ENCODE results near the gene ATP6V0A1. TPM values are rescaled to one million over a fixed set of nuclear protein-coding genes. Genes with fewer than 3 reads are reported as not detected.

ATP6V0A1 gene
- total RNA-seq, 1 experiment from 2014 or later: 54.6 TPM

DNA sequence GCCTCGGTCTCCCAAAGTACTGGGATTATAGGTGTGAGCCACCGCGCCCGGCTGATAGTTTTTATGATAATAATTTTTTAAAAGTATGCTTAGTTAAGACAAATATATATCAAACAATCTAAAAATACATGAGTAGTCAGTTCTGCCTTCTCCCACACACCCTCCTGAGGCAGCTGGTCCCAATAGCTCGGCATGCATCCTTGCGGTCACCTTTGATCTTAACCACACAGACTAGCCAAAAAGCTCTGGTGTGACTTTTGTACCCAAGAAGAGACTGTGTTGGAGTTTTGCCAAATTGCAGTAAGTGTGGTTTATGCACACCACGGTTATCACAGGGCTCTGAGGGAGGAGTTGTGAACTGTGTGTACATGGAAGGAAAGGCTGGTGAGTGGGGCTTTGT, 25.6 kb downstream of the ATP6V0A1 start:
- no TSS peak for BruUV-seq (replicated peaks)
- Histone ChIP-seq H3K4me1 (ENCODE audit: insufficient read depth, low read length, poor library complexity, severe bottlenecking) (no peaks in the 10 kb centered on the region), H3K27ac (ENCODE audit: low read depth, low read length, poor library complexity, severe bottlenecking) (no peak overlapping the region), H3K27me3 (replicated peaks; ENCODE audit: insufficient read depth, low read depth, low read length, poor library complexity) (no peaks in the 10 kb centered on the region), H3K9me3 (ENCODE audit: low read depth, low read length, poor library complexity, severe bottlenecking) (no peaks in the 10 kb centered on the region), H3K4me3 (ENCODE audit: low read depth, low read length, poor library complexity, severe bottlenecking) (no peak overlapping the region), H3K36me3 (ENCODE audit: insufficient read depth, low read length, poor library complexity, severe bottlenecking) (peaks cover 5% of the 10 kb centered on the region)
- TF ChIP-seq, protein P1, sequence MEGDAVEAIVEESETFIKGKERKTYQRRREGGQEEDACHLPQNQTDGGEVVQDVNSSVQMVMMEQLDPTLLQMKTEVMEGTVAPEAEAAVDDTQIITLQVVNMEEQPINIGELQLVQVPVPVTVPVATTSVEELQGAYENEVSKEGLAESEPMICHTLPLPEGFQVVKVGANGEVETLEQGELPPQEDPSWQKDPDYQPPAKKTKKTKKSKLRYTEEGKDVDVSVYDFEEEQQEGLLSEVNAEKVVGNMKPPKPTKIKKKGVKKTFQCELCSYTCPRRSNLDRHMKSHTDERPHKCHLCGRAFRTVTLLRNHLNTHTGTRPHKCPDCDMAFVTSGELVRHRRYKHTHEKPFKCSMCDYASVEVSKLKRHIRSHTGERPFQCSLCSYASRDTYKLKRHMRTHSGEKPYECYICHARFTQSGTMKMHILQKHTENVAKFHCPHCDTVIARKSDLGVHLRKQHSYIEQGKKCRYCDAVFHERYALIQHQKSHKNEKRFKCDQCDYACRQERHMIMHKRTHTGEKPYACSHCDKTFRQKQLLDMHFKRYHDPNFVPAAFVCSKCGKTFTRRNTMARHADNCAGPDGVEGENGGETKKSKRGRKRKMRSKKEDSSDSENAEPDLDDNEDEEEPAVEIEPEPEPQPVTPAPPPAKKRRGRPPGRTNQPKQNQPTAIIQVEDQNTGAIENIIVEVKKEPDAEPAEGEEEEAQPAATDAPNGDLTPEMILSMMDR (conservative IDR thresholded peaks at IDR 0.05; ENCODE audit: low read depth, low read length): no peak
- TF ChIP-seq EZH2 (IDR thresholded peaks at IDR 0.05; ENCODE audit: borderline replicate concordance, low read depth, low read length, poor library complexity, severe bottlenecking): no peak
- CTCF ChIA-PET: no interaction called here
- intact Hi-C loops (cut with micrococcal nuclease; ENCODE audit: unreplicated experiment): no loop called here
- no peak for DNase-seq (ENCODE audit: low spot score)
- POLR2A ChIA-PET (ENCODE audit: low non-redundant PET): no interaction called here

DNA sequence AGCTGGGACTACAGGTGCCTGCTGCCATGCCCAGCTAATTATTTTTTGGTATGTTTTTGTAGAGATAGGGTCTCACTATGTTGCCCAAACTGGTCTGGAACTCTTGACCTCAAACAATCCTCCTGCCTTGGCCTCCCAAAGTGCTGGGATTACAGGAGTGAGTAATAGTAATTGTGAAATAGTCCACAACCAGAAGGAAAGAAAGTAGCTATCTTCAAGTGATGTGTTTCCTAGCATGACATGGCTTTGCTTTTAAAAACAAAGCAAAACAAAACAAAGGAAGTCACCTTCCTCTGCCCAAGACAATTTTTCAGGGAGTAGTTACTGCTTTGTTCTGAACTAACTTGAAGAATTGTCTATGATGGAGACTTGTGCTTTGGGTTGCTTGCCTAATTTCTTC, 27.0 kb downstream of the ATP6V0A1 start:
- TF ChIP-seq, protein P1 (conservative IDR thresholded peaks at IDR 0.05; ENCODE audit: low read depth, low read length): no peak
- Histone ChIP-seq H3K27ac (ENCODE audit: low read depth, low read length, poor library complexity, severe bottlenecking) (no peak overlapping the region), H3K4me3 (ENCODE audit: low read depth, low read length, poor library complexity, severe bottlenecking) (no peak overlapping the region), H3K4me1 (ENCODE audit: insufficient read depth, low read length, poor library complexity, severe bottlenecking) (no peaks in the 10 kb centered on the region), H3K9me3 (ENCODE audit: low read depth, low read length, poor library complexity, severe bottlenecking) (no peaks in the 10 kb centered on the region), H3K27me3 (replicated peaks; ENCODE audit: insufficient read depth, low read depth, low read length, poor library complexity) (no peaks in the 10 kb centered on the region), H3K36me3 (ENCODE audit: insufficient read depth, low read length, poor library complexity, severe bottlenecking) (peaks cover 7% of the 10 kb centered on the region)
- BruUV-seq (replicated peaks): no TSS peak
- ChIA-PET POLR2A (ENCODE audit: low non-redundant PET) (interaction anchor here (0.6 kb wide), 1 partner anchor 1733 kb away, joined by 3 read pairs; no protein-coding TSS in a partner anchor), CTCF (no interaction called here)
- intact Hi-C loops (cut with micrococcal nuclease; ENCODE audit: unreplicated experiment): no loop called here
- DNase-seq (ENCODE audit: low spot score): no peak

DNA sequence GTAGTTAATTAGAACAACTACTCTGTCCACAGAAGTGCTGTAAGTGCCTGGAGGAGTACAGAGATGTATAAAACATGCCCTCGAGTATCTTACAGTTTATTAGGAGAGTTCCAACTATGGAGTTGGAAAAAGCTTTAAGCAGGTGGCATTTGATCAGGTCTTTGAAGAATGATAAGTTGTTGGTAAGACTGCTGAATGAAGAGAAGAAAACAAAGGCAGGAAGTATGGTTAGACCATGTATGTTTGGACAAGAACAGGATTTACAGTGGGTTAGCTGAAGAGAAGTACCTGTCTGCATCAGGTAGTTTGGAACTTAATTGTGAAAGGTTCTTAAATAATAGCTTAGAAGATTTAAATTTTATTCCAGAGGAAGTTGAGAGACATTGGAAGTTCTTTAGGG, 29.4 kb downstream of the ATP6V0A1 start:
- H3K27me3 ChIP-seq (replicated peaks; ENCODE audit: insufficient read depth, low read depth, low read length, poor library complexity): no peaks in the 10 kb centered on the region
- intact Hi-C loops (cut with micrococcal nuclease; ENCODE audit: unreplicated experiment): no loop called here
- no TSS peak for BruUV-seq (replicated peaks)
- H3K36me3 ChIP-seq (ENCODE audit: insufficient read depth, low read length, poor library complexity, severe bottlenecking): peaks cover 4% of the 10 kb centered on the region
- ChIA-PET POLR2A (ENCODE audit: low non-redundant PET) (no interaction called here), CTCF (no interaction called here)
- TF ChIP-seq EZH2 (IDR thresholded peaks at IDR 0.05; ENCODE audit: borderline replicate concordance, low read depth, low read length, poor library complexity, severe bottlenecking): no peak
- TF ChIP-seq, protein P1 (conservative IDR thresholded peaks at IDR 0.05; ENCODE audit: low read depth, low read length): no peak
- no peak for DNase-seq (ENCODE audit: low spot score)
- no peaks in the 10 kb centered on the region for H3K9me3 ChIP-seq (ENCODE audit: low read depth, low read length, poor library complexity, severe bottlenecking)
- H3K4me3 ChIP-seq (ENCODE audit: low read depth, low read length, poor library complexity, severe bottlenecking): no peak overlapping the region
- H3K27ac ChIP-seq (ENCODE audit: low read depth, low read length, poor library complexity, severe bottlenecking): no peak overlapping the region
- H3K4me1 ChIP-seq (ENCODE audit: insufficient read depth, low read length, poor library complexity, severe bottlenecking): no peaks in the 10 kb centered on the region
